ENCODE results near the gene AKR1C2. TPM values are rescaled to one million over a fixed set of nuclear protein-coding genes. Genes with fewer than 3 reads are reported as not detected.
"Not testable (repeated sequence)": the region's sequence is repeated elsewhere in the genome, so short reads cannot be mapped to it uniquely, and the experiment has no call there.

AKR1C2 gene
- total RNA-seq, 1 donor from 2014 or later, result 34.4 TPM

DNA sequence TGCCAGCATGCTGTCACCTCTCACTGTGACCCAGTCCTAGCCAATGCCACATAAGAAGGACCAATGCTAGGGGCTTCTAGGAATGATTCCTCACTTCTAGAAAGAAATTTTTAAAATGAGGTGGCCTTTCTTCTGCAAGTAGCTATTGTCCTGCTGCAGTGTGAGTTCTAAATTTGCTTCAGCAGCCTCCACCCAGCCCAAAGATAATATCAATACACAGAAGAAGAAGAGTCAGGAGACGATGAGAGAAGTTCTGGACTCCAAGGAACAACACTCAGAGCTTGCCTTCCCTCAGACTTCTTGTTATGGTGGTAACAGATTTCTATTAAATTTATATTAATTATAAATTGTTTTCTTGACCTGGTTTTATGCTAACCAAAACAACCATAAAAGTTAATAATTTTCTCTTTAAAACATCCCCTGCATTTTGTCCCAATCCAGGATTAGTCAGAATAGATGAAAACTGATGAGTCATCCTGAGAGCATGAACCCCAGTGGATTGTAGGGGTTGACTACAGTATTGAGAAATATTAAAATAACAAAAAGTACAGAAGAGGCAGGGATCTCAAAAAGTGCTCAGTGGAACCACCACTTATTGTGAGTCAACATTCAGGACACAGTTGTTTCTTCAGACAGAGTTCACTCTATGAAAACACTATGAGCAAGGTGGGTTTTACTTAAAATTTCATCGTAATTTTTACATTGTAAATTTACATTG lies 29.6 kb upstream of the AKR1C2 start:
- Histone ChIP-seq H3K4me3 (no peak overlapping the region), H3K9me3 (peaks cover 37% of the 10 kb centered on the region), H3K36me3 (no peaks in the 10 kb centered on the region), H3K27me3 (ENCODE audit: low read depth) (no peaks in the 10 kb centered on the region), H3K27ac (no peak overlapping the region), H3K4me1 (no peaks in the 10 kb centered on the region)
- no peak for DNase-seq
- intact Hi-C loops (cut with DNase I), result no loop called here
- TF ChIP-seq, protein P1, sequence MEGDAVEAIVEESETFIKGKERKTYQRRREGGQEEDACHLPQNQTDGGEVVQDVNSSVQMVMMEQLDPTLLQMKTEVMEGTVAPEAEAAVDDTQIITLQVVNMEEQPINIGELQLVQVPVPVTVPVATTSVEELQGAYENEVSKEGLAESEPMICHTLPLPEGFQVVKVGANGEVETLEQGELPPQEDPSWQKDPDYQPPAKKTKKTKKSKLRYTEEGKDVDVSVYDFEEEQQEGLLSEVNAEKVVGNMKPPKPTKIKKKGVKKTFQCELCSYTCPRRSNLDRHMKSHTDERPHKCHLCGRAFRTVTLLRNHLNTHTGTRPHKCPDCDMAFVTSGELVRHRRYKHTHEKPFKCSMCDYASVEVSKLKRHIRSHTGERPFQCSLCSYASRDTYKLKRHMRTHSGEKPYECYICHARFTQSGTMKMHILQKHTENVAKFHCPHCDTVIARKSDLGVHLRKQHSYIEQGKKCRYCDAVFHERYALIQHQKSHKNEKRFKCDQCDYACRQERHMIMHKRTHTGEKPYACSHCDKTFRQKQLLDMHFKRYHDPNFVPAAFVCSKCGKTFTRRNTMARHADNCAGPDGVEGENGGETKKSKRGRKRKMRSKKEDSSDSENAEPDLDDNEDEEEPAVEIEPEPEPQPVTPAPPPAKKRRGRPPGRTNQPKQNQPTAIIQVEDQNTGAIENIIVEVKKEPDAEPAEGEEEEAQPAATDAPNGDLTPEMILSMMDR (IDR thresholded peaks at IDR 0.05), result no peak
- ATAC-seq, result no peak

DNA sequence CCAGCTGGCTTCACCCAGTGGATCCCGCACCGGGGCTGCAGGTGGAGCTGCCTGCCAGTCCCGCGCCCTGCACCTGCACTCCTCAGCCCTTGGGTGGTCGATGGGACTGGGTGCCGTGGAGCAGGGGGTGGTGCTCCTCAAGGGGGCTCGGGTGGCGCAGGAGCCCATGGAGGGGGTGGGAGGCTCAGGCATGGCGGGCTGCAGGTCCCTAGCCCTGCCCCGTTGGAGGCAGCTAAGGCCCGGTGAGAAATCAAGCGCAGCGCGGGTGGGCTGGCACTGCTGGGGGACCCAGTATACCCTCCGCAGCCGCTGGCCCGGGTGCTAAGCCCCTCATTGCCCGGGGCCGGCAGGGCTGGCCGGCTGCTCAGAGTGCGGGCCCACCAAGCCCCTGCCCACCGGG lies 28.8 kb upstream of the AKR1C2 start:
- H3K27me3 ChIP-seq (ENCODE audit: low read depth); H3K27ac ChIP-seq; H3K4me1 ChIP-seq; H3K4me3 ChIP-seq; DNase-seq; ATAC-seq; H3K36me3 ChIP-seq; intact Hi-C loops (cut with DNase I): not testable (repeated sequence)
- H3K9me3 ChIP-seq, result peaks cover 37% of the 10 kb centered on the region

DNA sequence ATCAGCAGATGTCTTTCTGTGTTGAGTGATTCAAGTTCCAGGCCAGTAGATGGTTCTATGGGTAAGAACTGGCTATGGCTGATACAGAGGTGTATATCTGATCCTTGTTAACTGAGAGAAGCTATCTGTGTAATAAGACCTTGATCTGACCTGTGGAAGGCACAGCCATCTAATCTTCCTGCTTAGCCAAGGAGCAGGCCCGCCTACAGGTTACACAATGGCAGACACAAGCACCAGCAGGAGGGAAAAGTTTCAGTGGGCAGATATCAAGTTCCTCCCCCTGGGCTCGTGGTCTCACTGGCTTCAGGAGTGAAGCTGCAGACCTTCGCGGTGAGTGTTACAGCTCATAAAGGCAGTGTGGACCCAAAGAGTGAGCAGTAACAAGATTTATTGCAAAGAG lies 27.9 kb upstream of the AKR1C2 start:
- peak; percentile 52 for DNase-seq

DNA sequence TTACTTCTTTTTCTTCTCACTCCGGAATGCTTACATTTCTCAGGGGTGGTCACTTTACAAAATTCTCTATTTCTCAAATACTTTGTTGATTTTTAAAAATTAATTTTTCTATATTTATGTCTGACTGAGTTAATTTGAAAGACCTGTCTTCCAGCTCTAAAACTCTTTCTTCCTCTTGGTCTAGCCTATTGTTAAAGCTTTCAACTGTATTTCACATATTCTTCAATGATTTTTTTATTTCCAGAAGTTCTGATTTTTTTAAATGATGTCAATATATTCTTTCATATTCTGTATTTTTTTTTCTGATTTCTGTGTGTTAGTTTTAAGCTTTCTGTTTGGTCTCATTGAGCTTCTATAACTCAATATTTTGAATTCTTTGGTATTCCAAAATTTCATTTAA lies 27.3 kb upstream of the AKR1C2 start:
- Histone ChIP-seq H3K27me3 (ENCODE audit: low read depth) (no peaks in the 10 kb centered on the region), H3K4me1 (no peaks in the 10 kb centered on the region), H3K4me3 (no peak overlapping the region), H3K36me3 (no peaks in the 10 kb centered on the region), H3K9me3 (peaks cover 37% of the 10 kb centered on the region), H3K27ac (no peak overlapping the region)
- ATAC-seq (no peak), DNase-seq (no peak)
- TF ChIP-seq, protein P1 (IDR thresholded peaks at IDR 0.05), result no peak
- intact Hi-C loops (cut with DNase I), result no loop called here

More for the DNA sequence above, 27.9 kb upstream of the AKR1C2 start:
- H3K4me3 ChIP-seq; intact Hi-C loops (cut with DNase I); ATAC-seq; H3K27ac ChIP-seq; H3K27me3 ChIP-seq (ENCODE audit: low read depth); H3K36me3 ChIP-seq; H3K4me1 ChIP-seq: not testable (repeated sequence)
- peaks cover 37% of the 10 kb centered on the region for H3K9me3 ChIP-seq

DNA sequence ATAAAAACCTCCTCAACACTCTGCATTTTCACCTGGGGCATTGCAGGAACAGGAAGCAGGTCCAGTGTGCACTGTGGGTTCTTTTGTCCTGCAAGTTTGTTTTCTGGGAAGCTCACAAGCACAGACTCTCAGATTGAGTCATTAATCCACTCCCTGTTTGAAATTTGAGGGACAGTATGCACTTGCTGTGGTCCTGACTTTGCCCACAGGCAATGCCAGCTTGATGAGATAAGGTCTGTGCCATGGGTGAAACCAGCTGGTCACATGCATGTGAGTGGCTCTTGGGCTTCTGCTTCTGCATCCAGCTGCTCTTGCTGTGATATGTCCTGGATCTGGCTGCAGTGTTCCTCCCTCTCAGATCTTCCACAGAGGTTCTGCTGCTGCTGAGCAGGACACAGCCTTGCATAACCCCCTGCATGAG lies 21.8 kb upstream of the AKR1C2 start:
- H3K27me3 ChIP-seq (ENCODE audit: low read depth); H3K27ac ChIP-seq; H3K4me3 ChIP-seq; intact Hi-C loops (cut with DNase I); H3K36me3 ChIP-seq; H3K4me1 ChIP-seq: not testable (repeated sequence)
- H3K9me3 ChIP-seq, result peaks cover 12% of the 10 kb centered on the region
- ATAC-seq (peak; percentile 71 to 85), DNase-seq (peak; percentile 65)

DNA sequence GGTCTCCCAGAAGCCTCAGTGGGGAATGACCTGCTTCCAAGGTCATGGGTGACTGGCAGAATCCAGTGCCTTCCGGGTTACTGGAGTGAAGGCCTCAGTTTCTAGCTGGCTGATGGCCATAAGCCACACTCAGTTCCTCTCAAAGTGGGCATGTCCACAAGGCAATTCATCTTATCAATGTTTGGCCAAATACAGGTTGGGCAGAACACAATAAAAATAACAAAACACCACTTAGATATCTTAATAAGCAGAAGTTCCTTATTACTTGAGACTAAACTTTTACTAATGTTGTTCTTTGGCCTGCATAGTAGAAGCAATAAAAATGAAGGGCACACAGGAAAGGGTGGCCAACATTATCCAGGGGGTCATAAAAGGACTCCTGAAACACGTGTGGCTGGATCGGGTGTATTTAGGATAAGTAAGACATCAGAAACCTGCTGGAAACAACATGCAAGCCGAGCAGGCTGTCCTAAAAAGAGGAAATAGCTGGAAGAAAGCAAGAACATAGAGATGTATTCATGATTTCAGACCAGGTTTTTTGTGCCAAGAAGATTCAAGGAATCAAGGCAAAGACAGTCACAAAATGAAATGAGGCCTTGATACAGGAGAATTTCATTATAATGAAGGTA lies 19.6 kb upstream of the AKR1C2 start:
- DNase-seq (no peak), ATAC-seq (no peak)
- peaks cover 19% of the 10 kb centered on the region for H3K4me1 ChIP-seq
- H3K36me3 ChIP-seq, result no peaks in the 10 kb centered on the region
- TF ChIP-seq, protein P1 (IDR thresholded peaks at IDR 0.05), result no peak
- H3K27me3 ChIP-seq (ENCODE audit: low read depth), result no peaks in the 10 kb centered on the region
- no peak overlapping the region for H3K4me3 ChIP-seq
- no peak overlapping the region for H3K27ac ChIP-seq
- intact Hi-C loops (cut with DNase I), result no loop called here
- no peaks in the 10 kb centered on the region for H3K9me3 ChIP-seq

DNA sequence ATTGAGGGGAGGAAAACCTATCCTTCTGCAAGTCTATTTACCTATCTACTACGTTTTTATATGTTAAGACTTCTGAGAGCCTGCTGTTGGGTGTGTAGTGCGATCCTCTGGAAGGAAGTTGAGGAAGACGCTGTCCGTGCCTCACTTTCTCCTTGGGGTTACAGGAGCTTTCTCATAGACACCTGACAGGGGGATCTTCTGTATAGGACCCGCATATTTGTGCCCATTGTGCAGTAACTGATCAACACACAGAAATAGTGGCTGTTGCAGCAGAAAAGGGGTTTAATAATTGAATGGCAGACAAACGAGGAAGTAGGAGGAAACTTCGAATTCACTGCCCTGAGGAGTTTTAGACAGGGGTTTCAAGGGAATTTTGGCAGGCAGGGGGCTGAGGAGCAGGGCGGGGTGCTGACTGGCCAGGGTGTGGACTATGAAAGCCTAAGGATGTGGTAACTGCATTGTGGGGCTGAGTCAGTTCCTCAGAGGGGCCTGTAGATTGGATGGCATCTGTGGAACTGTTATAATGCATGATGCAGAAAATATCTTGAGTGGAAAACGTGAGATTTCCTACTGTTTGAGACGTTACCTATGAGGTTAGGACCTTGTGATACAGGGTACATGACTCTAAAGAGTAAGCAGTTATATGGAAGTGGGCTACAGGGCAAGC lies 18.1 kb upstream of the AKR1C2 start:
- H3K27me3 ChIP-seq (ENCODE audit: low read depth); H3K4me3 ChIP-seq; intact Hi-C loops (cut with DNase I); DNase-seq; ATAC-seq; H3K27ac ChIP-seq; H3K36me3 ChIP-seq; H3K9me3 ChIP-seq: not testable (repeated sequence)
- peaks cover 19% of the 10 kb centered on the region for H3K4me1 ChIP-seq

DNA sequence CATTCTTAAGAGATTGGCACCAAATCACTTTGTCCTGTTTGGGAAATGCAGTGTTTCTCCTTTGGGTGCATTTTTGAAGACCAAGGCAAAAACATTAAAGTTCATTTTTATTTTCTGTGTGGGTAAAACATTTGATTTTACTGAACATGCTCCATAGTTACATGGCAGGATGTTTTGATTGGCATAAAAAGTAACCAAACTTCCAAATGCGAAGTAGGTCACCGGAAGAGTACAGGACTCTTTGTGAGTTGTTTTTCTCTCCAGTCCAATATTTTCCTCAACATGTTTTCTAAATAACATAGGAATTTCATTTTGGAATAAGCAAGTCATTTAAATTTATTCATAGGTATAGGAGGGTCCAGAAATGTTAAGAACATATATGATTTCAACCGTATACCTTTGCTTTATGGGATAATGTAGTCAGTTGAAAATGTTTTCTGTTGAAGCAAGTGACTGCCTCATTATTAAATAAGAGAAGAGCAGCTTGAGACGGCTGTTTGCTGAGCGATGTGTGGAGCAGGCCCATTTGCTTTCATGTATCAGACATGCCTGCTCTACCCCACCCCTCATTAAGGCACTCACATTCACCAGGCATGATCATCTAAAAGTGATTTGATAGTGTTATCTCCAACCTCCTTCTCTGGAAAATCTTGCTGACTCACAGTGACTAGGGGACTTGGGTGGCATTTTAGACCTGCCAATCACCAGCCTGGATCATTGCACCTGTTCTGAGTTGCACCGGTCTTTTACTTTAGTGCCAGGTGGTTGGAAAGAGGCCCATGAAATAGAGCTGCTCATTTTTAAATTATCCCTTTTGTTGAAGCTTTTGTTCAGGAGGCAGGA lies 16.3 kb upstream of the AKR1C2 start:
- peak overlapping the region; percentile 32 for H3K27ac ChIP-seq
- H3K27me3 ChIP-seq (ENCODE audit: low read depth); H3K9me3 ChIP-seq; H3K36me3 ChIP-seq; DNase-seq; H3K4me3 ChIP-seq: not testable (repeated sequence)
- H3K4me1 ChIP-seq, result peaks cover 19% of the 10 kb centered on the region
- ATAC-seq, result peak in 1 of 2 donors; percentile 38
- intact Hi-C loops (cut with DNase I), result loop anchor here (5.0 kb wide), 1 partner anchor 262 kb away; no protein-coding TSS in a partner anchor

Measured in lower lobe of right lung (tissue), 2 donors.